ENCODE results near the gene HABP4. TPM values are rescaled to one million over a fixed set of nuclear protein-coding genes. Genes with fewer than 3 reads are reported as not detected.

Gene HABP4
- total and polyA plus RNA-seq, 11 donors = 17.8 to 35.7 (median 25.9) TPM

- peaks cover 3 to 51% (median 36%) of the 10 kb centered on the region in 12 donors for H3K4me1 ChIP-seq
- intact Hi-C loops (cut with DNase I) = loop anchor here in 1 of 10 donors (10.0 kb wide), 1 partner anchor 125 kb away; the partner anchor contains the start of gene CDC14B
- H3K36me3 ChIP-seq = peaks cover 0 to 64% (median 38%) of the 10 kb centered on the region in 9 donors
- no peak overlapping the region for H3K4me3 ChIP-seq
- H3K27ac ChIP-seq = no peak overlapping the region
- no peaks in the 10 kb centered on the region for H3K27me3 ChIP-seq
- ATAC-seq = no peak
- no peak for DNase-seq
- no peaks in the 10 kb centered on the region for H3K9me3 ChIP-seq
- no peak for TF ChIP-seq CTCF (IDR thresholded peaks at IDR 0.05)
- no peak for TF ChIP-seq POLR2A (IDR thresholded peaks at IDR 0.05)
- WGBS, 4 donors = 88 to 94% (median 92%) methylated on average over 9 to 12 of the region's 12 CpGs
Measured at GRCh38 chr9:96489482-96489979, 39.6 kb downstream of the HABP4 start.

DNA sequence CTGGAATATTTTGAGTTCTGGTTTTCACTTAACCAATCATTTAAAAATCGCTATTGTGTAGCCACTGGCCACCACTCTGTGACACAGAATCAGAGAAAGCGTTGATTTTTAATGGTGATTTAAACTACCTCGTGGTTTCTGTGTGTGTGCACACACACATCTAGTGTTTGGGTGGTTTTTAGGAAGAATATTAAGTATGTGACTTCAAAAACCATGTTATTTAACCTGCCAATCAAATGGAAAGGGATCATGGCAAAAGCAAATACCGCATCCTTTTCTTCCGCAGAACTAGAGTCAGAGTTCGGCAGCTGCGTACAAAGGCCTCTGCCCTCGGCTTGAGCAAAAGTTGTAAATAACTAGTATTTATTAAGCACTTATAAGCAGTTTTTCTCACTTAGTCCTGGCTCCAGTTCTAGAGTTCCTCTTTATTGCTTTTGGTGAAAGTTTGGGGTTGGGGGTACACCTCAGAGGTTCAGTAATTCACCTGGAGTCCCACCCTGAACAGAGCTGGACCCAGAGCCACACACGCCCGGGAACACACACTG lies 40.6 kb downstream of the HABP4 start:
- intact Hi-C loops (cut with DNase I) = no loop called here
- no peaks in the 10 kb centered on the region for H3K9me3 ChIP-seq
- no peak overlapping the region for H3K4me3 ChIP-seq
- H3K27ac ChIP-seq = peak overlapping the region in 8 of 12 donors; percentile 16 to 71 (median 44)
- TF ChIP-seq POLR2A (IDR thresholded peaks at IDR 0.05) (no peak), CTCF (IDR thresholded peaks at IDR 0.05) (no peak)
- ATAC-seq (no peak), DNase-seq (no peak)
- WGBS, 4 donors = 94 to 96% (median 95%) methylated on average over 10 of the region's 10 CpGs
- H3K27me3 ChIP-seq = no peaks in the 10 kb centered on the region
- peaks cover 0 to 55% (median 33%) of the 10 kb centered on the region in 9 donors for H3K36me3 ChIP-seq
- H3K4me1 ChIP-seq = peaks cover 3 to 48% (median 33%) of the 10 kb centered on the region in 12 donors

GRCh38 chr9:96491079-96491879 lies 41.3 kb downstream of the HABP4 start:
- peaks cover 0 to 60% (median 31%) of the 10 kb centered on the region in 9 donors for H3K36me3 ChIP-seq
- peak in 3 of 4 donors; percentile 18 to 38 (median 31) for ATAC-seq
- 54 to 67% (median 61%) methylated on average over 10 of the region's 10 CpGs for WGBS, 4 donors
- TF ChIP-seq POLR2A (IDR thresholded peaks at IDR 0.05) = no peak
- no peak for TF ChIP-seq CTCF (IDR thresholded peaks at IDR 0.05)
- no peak for DNase-seq
- H3K4me1 ChIP-seq = peaks cover 3 to 41% (median 27%) of the 10 kb centered on the region in 12 donors
- H3K9me3 ChIP-seq = no peaks in the 10 kb centered on the region
- intact Hi-C loops (cut with DNase I) = no loop called here
- no peak overlapping the region for H3K4me3 ChIP-seq
- peak overlapping the region; percentile 16 to 71 (median 46) for H3K27ac ChIP-seq
- H3K27me3 ChIP-seq = no peaks in the 10 kb centered on the region

Measured in heart left ventricle (tissue), 16 donors.